PC-9 (cell line): ENCODE results near the gene MEIS2.

Source experiments
- CTCF ChIP-seq: fragments of 200-600 bp; sonication (generic); conservative IDR thresholded peaks from 2 replicates; pipeline ENCODE4 v1.6.1; 2017; ENCODE audit warnings: mixed run types, antibody characterized with exemption, mild to moderate bottlenecking, moderate library complexity
- EZH2 ChIP-seq: fragments of 200-600 bp; sonication (generic); IDR thresholded peaks from 2 replicates; pipeline ENCODE4 v1.8.0; 2017; ENCODE audit warnings: antibody characterized with exemption, low read depth

DNA sequence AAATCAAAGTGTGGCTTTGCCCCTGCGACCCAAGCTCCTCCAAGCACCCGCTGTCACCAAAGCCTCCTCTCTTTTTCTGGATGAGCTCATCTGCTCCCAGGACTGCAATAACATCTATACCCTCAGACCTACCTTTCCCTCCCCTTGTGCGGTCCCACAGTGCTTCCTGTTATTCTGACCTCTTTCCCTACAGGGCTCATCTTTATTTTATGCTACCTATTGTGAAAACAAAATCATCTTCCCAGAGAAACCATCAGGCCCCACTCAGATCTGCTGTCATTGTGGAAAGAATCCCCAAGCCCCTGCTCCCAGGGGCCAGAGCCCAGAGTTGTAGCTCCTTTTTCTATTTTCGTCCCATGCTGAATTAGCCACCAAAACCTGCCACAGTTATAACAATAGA, 162.2 kb downstream of the MEIS2 start:
- no peak for TF ChIP-seq CTCF
- no peak for TF ChIP-seq EZH2
